Large intestine (tissue), 3 donors: Measurements from ENCODE around the gene ESPNL. TPM values are rescaled to one million over a fixed set of nuclear protein-coding genes. Genes with fewer than 3 reads are reported as not detected.

Experiments used
- DNase-seq, 2 donors: peaks; one replicate each; pipeline versions ENCODE4 v3.0.0 to v3.0.0-alpha.2; 2013
- H3K27ac ChIP-seq: one replicate; pipeline ENCODE4 v1.5.1; 2013; ENCODE audit warnings: low read length
- H3K27me3 ChIP-seq: 2 replicates; pipeline ENCODE4 v1.6.1; 2013; ENCODE audit warnings: low read length; ENCODE audit not compliant: control insufficient read depth, insufficient read depth
- H3K36me3 ChIP-seq: 2 replicates; pipeline ENCODE4 v1.6.1; 2013; ENCODE audit warnings: low read length; ENCODE audit not compliant: control insufficient read depth, insufficient read depth
- H3K4me1 ChIP-seq: one replicate; pipeline ENCODE4 v1.6.1; 2013; ENCODE audit warnings: low read length; ENCODE audit not compliant: control insufficient read depth, insufficient read depth
- H3K4me3 ChIP-seq: one replicate; pipeline ENCODE4 v1.5.1; 2013; ENCODE audit warnings: low read length
- H3K9me3 ChIP-seq: one replicate; pipeline ENCODE4 v1.6.1; 2013; ENCODE audit warnings: mild to moderate bottlenecking, low read depth, low read length, moderate library complexity; ENCODE audit not compliant: control insufficient read depth
- WGBS: methylation state at CpG from one replicate; pipeline ENCODE4 v1.1.5; 2013; ENCODE audit warnings: low lambda C conversion rate; ENCODE audit not compliant: insufficient coverage; 5-methylcytosine and 5-hydroxymethylcytosine counted together
- polyA plus RNA-seq: library from polyadenylated mRNA; unstranded; fragments of 120-200 nt; gene quantifications from one replicate; pipeline ENCODE4 v1.2.1, GENCODE V29; 2013

ESPNL gene
- polyA plus RNA-seq, 1 donor, result 1.5 TPM

DNA sequence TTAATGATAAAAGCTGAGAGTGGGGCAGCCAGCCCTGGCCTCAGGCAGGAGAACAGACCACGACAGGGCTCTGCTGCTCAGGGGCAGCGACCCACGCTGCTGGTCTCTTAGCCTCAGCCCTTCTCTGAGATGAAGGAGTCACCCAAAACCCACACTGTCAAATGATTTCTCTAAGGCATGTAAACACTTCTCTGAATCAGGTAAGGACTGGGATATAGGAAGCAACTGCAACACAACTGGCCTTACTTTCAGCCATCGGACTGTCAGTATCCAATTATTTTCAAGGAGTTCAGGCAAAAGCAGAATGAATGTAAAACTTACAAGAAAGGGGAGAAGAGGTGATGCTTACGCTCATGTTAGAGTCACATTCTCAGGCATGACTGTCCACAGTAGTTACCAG is 80.4 kb downstream of the ESPNL start:
- no CpG with 5 or more reads among the region's 5 CpGs for WGBS
- H3K27ac ChIP-seq, result no peak overlapping the region
- no peak for DNase-seq
- H3K36me3 ChIP-seq, result peaks cover 84% of the 10 kb centered on the region
- no peaks in the 10 kb centered on the region for H3K4me1 ChIP-seq
- H3K4me3 ChIP-seq, result no peak overlapping the region
- no peaks in the 10 kb centered on the region for H3K9me3 ChIP-seq
- H3K27me3 ChIP-seq, result no peaks in the 10 kb centered on the region

DNA sequence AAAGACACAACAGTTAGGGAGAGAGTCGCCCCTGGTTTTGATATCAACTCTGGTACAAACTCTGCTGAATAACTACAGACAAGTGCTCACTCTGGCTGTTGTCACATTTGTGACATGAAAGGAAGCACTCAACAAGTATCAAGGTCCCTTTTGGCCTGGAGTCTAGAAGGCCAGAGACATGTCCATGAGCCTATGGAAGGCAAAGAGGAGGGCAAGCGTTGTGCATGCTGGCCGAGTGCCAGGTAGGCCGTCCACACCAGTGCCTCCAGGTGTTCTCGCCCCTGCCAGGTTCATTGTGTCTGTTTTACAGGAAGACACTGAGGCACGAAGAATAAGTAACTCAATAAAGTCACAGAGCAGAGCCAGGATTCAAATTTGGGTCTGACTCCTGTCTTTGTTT is 82.2 kb downstream of the ESPNL start:
- Histone ChIP-seq H3K27ac (no peak overlapping the region), H3K4me3 (no peak overlapping the region), H3K36me3 (peaks cover 86% of the 10 kb centered on the region), H3K9me3 (no peaks in the 10 kb centered on the region), H3K27me3 (no peaks in the 10 kb centered on the region), H3K4me1 (no peaks in the 10 kb centered on the region)
- WGBS, result no CpG with 5 or more reads among the region's 6 CpGs
- DNase-seq, result no peak

Other genes with a start within 250 kb of the ESPNL start
- 76.1 TPM for gene RAMP1, start 240.7 kb upstream of the ESPNL start, polyA plus RNA-seq
- 44.7 TPM for gene UBE2F, start 133.3 kb upstream of the ESPNL start, polyA plus RNA-seq
- gene SCLY, start 39.3 kb upstream of the ESPNL start, polyA plus RNA-seq, result 21.5 TPM
- 0.12 TPM for gene KLHL30, start 38.3 kb downstream of the ESPNL start, polyA plus RNA-seq
- gene ERFE, start 58.6 kb downstream of the ESPNL start, polyA plus RNA-seq, result 0.94 TPM
- 47.1 TPM for gene ILKAP, start 103.4 kb downstream of the ESPNL start, polyA plus RNA-seq
- 24.4 TPM for gene HES6, start 139.7 kb downstream of the ESPNL start, polyA plus RNA-seq
- gene PER2, start 188.3 kb downstream of the ESPNL start, polyA plus RNA-seq, result 13.5 TPM
- 10.6 TPM for gene TRAF3IP1, start 220.2 kb downstream of the ESPNL start, polyA plus RNA-seq